Hepatocyte (in vitro differentiated cells): Measurements from ENCODE around the gene AGBL1. TPM values are rescaled to one million over a fixed set of nuclear protein-coding genes. Genes with fewer than 3 reads are reported as not detected.

Experiments used
- DNase-seq: peaks from one replicate; pipeline ENCODE4 v3.0.0-alpha.2; 2016; ENCODE audit warnings: low spot score
- H2AFZ ChIP-seq: fragments of 200-600 bp; sonication (generic); 2 replicates; pipeline ENCODE4 v1.6.0; 2016; ENCODE audit warnings: antibody characterized with exemption, mild to moderate bottlenecking
- H3K27ac ChIP-seq: fragments of 200-600 bp; sonication (generic); 2 replicates; pipeline ENCODE4 v1.5.1; 2016; ENCODE audit warnings: mild to moderate bottlenecking
- H3K27me3 ChIP-seq: fragments of 200-600 bp; sonication (generic); 2 replicates; pipeline ENCODE4 v1.6.1; 2016
- H3K36me3 ChIP-seq: fragments of 200-600 bp; sonication (generic); replicated peaks from 2 replicates; pipeline ENCODE4 v1.5.1; 2016; ENCODE audit warnings: low read depth; ENCODE audit not compliant: insufficient read depth
- H3K4me1 ChIP-seq: fragments of 200-600 bp; sonication (generic); 2 replicates; pipeline ENCODE4 v1.5.1; 2016; ENCODE audit warnings: mild to moderate bottlenecking, moderate library complexity; ENCODE audit not compliant: insufficient read depth
- H3K4me2 ChIP-seq: fragments of 200-600 bp; sonication (generic); 2 replicates; pipeline ENCODE4 v1.6.0; 2016
- H3K4me3 ChIP-seq: fragments of 200-600 bp; sonication (generic); 2 replicates; pipeline ENCODE4 v1.5.1; 2016; ENCODE audit warnings: mild to moderate bottlenecking
- H3K79me2 ChIP-seq: fragments of 200-600 bp; sonication (generic); 2 replicates; pipeline ENCODE4 v1.6.0; 2017; ENCODE audit warnings: mild to moderate bottlenecking
- H3K9me2 ChIP-seq: fragments of 200-600 bp; sonication (generic); replicated peaks from 2 replicates; pipeline ENCODE4 v1.6.0; 2017; ENCODE audit warnings: mild to moderate bottlenecking; ENCODE audit not compliant: insufficient read depth
- H3K9me3 ChIP-seq: fragments of 200-600 bp; sonication (generic); 2 replicates; pipeline ENCODE4 v1.5.1; 2016; ENCODE audit warnings: low read depth, mild to moderate bottlenecking
- H4K20me1 ChIP-seq: fragments of 200-600 bp; sonication (generic); 2 replicates; pipeline ENCODE4 v1.6.0; 2016; ENCODE audit warnings: mild to moderate bottlenecking; ENCODE audit not compliant: insufficient read depth, poor library complexity, severe bottlenecking
- EZH2 ChIP-seq: fragments of 200-600 bp; sonication (generic); IDR thresholded peaks from 2 replicates; pipeline ENCODE4 v1.6.1; 2016; ENCODE audit warnings: antibody characterized with exemption, mild to moderate bottlenecking, borderline replicate concordance
- EZH2phosphoT487 ChIP-seq: fragments of 200-600 bp; sonication (generic); IDR thresholded peaks from one replicate; pipeline ENCODE4 v1.6.1; 2018; ENCODE audit warnings: antibody characterized with exemption, mild to moderate bottlenecking, low read depth, moderate library complexity; ENCODE audit not compliant: unreplicated experiment, severe bottlenecking
- whole genome bisulfite sequencing: methylation state at CpG from one replicate; pipeline ENCODE4 v1.1.6; 2016; ENCODE audit warnings: low lambda C conversion rate; ENCODE audit errors: missing lambda C conversion rate; 5-methylcytosine and 5-hydroxymethylcytosine counted together
- polyA plus RNA-seq: library from polyadenylated mRNA; unstranded; fragments of >200 nt; fragmentation: Nextera tagmentation; extraction: Ambion mirVana; gene quantifications from 2 replicates; pipeline ENCODE4 v1.2.1, GENCODE V29; 2016
- total RNA-seq: library from RNA; depleted of rRNA; stranded (reverse); fragments of >200 nt; gene quantifications from 2 replicates; pipeline ENCODE4 v1.2.3, GENCODE V29; 2014
- TF ChIP-seq, protein P1 (sequence below): fragments of 200-600 bp; sonication (generic); IDR thresholded peaks from 2 replicates; pipeline ENCODE4 v1.5.1; 2016; ENCODE audit warnings: antibody characterized with exemption, mild to moderate bottlenecking; ENCODE audit not compliant: poor library complexity

The AGBL1 gene
- total and polyA plus RNA-seq, 2 experiments from 2014 or later = not detected

DNA sequence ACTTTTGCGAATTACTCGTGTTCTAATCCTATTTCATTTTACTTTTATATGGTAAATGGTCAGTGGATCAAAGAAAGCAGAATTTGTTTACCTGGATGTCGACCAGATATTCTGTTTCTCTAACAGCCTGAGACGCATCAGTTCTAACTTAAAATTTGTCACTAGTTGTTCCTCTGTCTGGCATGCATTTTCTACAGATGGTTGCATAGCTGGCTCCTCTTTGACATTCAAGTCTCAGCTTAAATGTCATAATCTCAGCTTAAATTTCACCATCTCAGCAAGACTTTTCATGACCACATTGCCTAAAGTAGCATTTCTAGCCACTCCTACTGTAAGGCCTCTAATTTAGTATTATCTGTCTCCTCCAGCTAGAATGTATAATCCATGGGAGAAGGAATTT, 609.3 kb downstream of the AGBL1 start:
- Histone ChIP-seq H3K27ac (no peak overlapping the region), H3K27me3 (no peaks in the 10 kb centered on the region), H2AFZ (no peak overlapping the region), H3K36me3 (no peaks in the 10 kb centered on the region), H3K4me1 (no peaks in the 10 kb centered on the region), H3K79me2 (no peaks in the 10 kb centered on the region), H4K20me1 (no peaks in the 10 kb centered on the region), H3K4me3 (no peak overlapping the region), H3K4me2 (no peak overlapping the region), H3K9me2 (no peaks in the 10 kb centered on the region), H3K9me3 (no peaks in the 10 kb centered on the region)
- WGBS = 81% methylated on average over 4 of the region's 4 CpGs
- DNase-seq = no peak
- TF ChIP-seq EZH2 = no peak

DNA sequence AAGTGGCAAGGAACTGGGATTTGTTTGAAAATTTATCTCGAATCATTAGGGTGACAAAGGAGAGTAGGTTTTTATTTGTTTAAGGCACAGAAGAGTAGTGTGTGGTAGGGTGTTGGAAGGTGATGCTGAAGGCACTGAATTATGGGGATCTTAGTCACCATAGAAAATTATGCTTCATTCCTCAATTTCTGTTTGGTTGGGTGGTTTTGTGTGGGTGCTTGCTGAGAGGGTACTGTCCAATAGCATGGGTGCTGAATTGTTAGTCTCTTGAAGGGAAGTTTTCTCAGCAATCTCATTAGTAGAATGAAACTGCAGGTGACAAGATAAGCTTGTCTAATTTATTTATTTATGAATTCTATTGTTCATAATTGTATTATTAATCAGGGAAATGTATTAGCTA, 610.9 kb downstream of the AGBL1 start:
- no peaks in the 10 kb centered on the region for H3K9me2 ChIP-seq
- no peaks in the 10 kb centered on the region for H3K9me3 ChIP-seq
- H3K27me3 ChIP-seq = no peaks in the 10 kb centered on the region
- peak; percentile 32 for DNase-seq
- H3K27ac ChIP-seq = no peak overlapping the region
- H3K4me2 ChIP-seq = no peak overlapping the region
- TF ChIP-seq EZH2phosphoT487 (no peak), EZH2 (no peak)
- TF ChIP-seq, protein P1, sequence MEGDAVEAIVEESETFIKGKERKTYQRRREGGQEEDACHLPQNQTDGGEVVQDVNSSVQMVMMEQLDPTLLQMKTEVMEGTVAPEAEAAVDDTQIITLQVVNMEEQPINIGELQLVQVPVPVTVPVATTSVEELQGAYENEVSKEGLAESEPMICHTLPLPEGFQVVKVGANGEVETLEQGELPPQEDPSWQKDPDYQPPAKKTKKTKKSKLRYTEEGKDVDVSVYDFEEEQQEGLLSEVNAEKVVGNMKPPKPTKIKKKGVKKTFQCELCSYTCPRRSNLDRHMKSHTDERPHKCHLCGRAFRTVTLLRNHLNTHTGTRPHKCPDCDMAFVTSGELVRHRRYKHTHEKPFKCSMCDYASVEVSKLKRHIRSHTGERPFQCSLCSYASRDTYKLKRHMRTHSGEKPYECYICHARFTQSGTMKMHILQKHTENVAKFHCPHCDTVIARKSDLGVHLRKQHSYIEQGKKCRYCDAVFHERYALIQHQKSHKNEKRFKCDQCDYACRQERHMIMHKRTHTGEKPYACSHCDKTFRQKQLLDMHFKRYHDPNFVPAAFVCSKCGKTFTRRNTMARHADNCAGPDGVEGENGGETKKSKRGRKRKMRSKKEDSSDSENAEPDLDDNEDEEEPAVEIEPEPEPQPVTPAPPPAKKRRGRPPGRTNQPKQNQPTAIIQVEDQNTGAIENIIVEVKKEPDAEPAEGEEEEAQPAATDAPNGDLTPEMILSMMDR = no peak
- H2AFZ ChIP-seq = no peak overlapping the region
- H3K4me1 ChIP-seq = no peaks in the 10 kb centered on the region
- 92% methylated on average over 1 of the region's 1 CpG for WGBS
- H3K36me3 ChIP-seq = no peaks in the 10 kb centered on the region
- no peaks in the 10 kb centered on the region for H4K20me1 ChIP-seq
- H3K4me3 ChIP-seq = no peak overlapping the region
- H3K79me2 ChIP-seq = no peaks in the 10 kb centered on the region

DNA sequence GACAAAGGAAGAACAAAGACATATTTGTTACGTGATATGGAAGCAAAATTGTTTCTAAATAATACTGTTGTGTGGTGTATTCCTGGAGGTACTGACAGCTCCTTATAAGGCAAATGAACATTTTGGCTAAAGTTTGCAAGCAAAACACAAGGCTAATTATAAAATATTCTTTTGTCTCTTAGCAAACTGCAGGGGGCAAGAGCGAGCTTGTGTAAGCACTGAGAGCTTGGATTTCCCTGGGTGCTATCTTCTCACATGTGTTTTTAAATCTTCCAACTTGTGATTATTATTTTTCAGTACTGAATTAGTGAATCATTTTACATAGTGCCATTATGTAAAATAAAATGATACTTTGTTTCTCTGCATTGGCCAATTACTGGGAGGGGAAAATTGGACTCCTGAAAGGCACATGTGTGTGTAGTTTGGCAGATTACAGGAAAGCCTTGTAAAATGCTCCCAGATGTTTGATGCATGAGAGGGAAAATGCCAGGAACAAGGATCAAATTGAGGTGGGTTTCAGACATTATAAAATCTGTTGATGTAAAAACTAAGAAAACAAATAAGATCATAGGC, 611.5 kb downstream of the AGBL1 start:
- H3K36me3 ChIP-seq = no peaks in the 10 kb centered on the region
- no peaks in the 10 kb centered on the region for H3K9me2 ChIP-seq
- H3K4me3 ChIP-seq = no peak overlapping the region
- no peaks in the 10 kb centered on the region for H3K79me2 ChIP-seq
- 37% methylated on average over 2 of the region's 2 CpGs for WGBS
- no peaks in the 10 kb centered on the region for H4K20me1 ChIP-seq
- H3K4me1 ChIP-seq = no peaks in the 10 kb centered on the region
- H3K4me2 ChIP-seq = no peak overlapping the region
- no peaks in the 10 kb centered on the region for H3K27me3 ChIP-seq
- no peaks in the 10 kb centered on the region for H3K9me3 ChIP-seq
- no peak for TF ChIP-seq EZH2
- TF ChIP-seq, protein P1 = peak; percentile 35
- H2AFZ ChIP-seq = no peak overlapping the region
- DNase-seq = peak; percentile 17
- H3K27ac ChIP-seq = no peak overlapping the region

DNA sequence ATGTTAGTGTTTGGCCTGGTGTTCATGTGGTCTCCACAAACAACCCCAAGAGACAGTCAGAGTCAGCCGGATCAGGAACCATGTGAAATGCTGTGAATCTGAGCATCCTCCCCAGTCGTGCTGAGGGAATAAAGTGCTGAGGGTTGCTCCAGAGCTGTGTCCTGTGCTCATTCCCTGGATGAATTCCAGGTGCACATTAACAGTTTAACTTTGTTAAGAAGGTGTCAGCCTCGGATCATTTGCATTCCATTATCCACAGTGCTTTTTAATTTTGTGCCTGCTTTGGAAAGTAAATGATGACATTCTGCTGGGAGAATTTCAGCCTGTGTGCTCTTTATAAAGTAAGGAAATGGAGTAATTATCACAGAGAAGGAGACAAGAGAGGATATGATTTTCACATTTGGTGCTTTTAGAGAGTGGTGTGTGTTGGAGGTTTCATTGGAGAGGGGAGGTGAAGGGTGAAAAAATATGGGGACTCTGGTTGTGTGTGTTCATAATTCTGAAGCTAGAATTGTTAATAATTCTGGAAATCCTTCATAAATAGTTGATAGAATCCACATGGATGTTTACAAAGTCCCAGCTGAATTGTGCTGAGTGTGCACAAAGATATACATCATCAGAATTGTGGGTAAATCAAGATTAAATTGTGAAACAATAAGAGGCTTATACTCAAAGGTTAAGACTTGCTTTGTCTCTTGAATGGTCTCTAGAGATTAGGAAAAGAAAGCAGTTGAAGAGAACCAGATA, 621.4 kb downstream of the AGBL1 start:
- no peaks in the 10 kb centered on the region for H4K20me1 ChIP-seq
- 72% methylated on average over 3 of the region's 3 CpGs for WGBS
- no peaks in the 10 kb centered on the region for H3K9me2 ChIP-seq
- H3K4me2 ChIP-seq = no peak overlapping the region
- no peaks in the 10 kb centered on the region for H3K79me2 ChIP-seq
- H3K4me1 ChIP-seq = no peaks in the 10 kb centered on the region
- TF ChIP-seq, protein P1 = no peak
- TF ChIP-seq EZH2 = no peak
- H3K27me3 ChIP-seq = no peaks in the 10 kb centered on the region
- H2AFZ ChIP-seq = no peak overlapping the region
- no peak for DNase-seq
- H3K4me3 ChIP-seq = no peak overlapping the region
- H3K9me3 ChIP-seq = no peaks in the 10 kb centered on the region
- no peaks in the 10 kb centered on the region for H3K36me3 ChIP-seq
- H3K27ac ChIP-seq = no peak overlapping the region
